GM21737 (cell line): ENCODE data around the gene TOP3B.

Source experiments
- ATAC-seq: cut with Tn5 transposase; IDR thresholded peaks from one replicate; pipeline ENCODE4 v1.9.1; 2021; ENCODE audit warnings: mild to moderate bottlenecking, moderate library complexity; ENCODE audit not compliant: unreplicated experiment

Gene TOP3B, protein sequence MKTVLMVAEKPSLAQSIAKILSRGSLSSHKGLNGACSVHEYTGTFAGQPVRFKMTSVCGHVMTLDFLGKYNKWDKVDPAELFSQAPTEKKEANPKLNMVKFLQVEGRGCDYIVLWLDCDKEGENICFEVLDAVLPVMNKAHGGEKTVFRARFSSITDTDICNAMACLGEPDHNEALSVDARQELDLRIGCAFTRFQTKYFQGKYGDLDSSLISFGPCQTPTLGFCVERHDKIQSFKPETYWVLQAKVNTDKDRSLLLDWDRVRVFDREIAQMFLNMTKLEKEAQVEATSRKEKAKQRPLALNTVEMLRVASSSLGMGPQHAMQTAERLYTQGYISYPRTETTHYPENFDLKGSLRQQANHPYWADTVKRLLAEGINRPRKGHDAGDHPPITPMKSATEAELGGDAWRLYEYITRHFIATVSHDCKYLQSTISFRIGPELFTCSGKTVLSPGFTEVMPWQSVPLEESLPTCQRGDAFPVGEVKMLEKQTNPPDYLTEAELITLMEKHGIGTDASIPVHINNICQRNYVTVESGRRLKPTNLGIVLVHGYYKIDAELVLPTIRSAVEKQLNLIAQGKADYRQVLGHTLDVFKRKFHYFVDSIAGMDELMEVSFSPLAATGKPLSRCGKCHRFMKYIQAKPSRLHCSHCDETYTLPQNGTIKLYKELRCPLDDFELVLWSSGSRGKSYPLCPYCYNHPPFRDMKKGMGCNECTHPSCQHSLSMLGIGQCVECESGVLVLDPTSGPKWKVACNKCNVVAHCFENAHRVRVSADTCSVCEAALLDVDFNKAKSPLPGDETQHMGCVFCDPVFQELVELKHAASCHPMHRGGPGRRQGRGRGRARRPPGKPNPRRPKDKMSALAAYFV

GRCh38 chr22:21982338-21982965, at the start of gene TOP3B:
TSS of gene TOP3B (minus strand) at chr22:21982787. CDS start at chr22:21975709, 7,078 bp downstream.
- ATAC-seq: peak; percentile 70

GRCh38 chr22:22031183-22031945, 48.8 kb upstream of the TOP3B start:
- ATAC-seq: no peak

DNA sequence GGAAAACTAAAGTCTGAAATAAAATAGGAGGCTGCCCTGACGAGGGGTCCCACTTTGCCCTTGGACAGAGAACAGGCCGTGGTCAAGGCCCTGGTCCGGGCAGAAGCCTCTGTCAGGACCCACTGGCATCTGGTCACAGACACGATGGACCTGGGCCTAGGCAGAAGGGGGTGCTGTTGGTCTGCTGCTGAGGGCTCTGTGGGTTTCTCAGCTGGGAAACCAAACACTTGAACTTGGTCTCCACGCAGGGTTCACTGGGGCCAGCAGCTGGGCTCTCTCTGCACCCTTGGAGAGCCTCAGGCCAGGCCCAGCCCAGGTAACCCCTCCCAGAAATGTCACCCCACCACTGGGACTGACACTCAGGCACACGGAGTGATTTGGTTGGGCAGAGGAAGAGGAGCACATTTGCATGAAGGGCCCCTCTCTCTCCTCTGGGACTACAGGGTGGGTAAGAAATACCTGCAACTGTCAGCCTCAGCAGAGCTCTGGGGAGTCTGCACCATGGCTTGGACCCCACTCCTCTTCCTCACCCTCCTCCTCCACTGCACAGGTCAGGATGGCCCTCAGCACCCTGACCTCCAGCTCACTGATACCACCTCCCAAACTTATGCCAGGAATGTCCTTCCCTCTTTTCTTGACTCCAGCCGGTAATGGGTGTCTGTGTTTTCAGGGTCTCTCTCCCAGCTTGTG, 48.1 kb upstream of the TOP3B start:
- ATAC-seq: peak; percentile 53

DNA sequence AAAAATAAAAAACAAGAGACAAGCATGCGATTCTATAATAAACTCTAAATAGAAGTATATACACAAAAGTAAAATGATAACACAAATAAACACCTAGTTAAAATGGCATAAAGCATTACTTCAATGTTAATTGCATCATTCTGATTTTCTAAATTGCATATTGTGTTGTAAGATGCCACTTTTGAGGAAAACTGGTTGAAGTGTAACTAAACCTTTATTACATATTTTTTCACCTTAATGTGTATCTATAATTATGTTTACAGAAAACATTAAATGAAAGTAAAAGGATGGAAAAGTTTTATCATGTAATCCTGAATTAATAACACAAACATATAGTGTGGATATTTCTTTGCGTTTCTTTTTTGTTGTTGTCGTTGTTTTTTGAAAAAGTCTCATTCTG, 45.4 kb upstream of the TOP3B start:
- ATAC-seq: no peak

- no peak for ATAC-seq
Measured at GRCh38 chr22:22026157-22026831, 43.7 kb upstream of the TOP3B start.

- no peak for ATAC-seq
Measured at GRCh38 chr22:22025320-22026156, 43.0 kb upstream of the TOP3B start.

DNA sequence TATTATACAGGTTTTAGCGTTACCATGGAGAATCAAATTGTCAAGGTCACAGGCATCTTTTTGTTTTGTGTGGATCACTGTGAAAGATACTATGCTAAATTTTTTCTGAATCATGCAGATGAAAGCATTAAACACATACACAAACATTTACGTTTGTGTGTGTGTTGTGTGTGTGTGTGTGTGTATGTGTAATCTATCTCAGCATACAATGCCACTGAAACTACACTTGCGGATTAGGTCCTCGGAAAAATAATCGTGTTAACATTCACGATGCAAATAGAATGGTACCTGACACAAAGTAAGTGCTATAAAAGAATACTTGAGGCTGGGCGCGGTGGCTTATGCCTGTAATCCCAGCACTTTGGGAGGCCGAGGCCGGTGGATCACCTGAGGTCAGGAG, 41.9 kb upstream of the TOP3B start:
- no peak for ATAC-seq

- ATAC-seq: no peak
Measured at GRCh38 chr22:22023581-22024137, 41.1 kb upstream of the TOP3B start.

DNA sequence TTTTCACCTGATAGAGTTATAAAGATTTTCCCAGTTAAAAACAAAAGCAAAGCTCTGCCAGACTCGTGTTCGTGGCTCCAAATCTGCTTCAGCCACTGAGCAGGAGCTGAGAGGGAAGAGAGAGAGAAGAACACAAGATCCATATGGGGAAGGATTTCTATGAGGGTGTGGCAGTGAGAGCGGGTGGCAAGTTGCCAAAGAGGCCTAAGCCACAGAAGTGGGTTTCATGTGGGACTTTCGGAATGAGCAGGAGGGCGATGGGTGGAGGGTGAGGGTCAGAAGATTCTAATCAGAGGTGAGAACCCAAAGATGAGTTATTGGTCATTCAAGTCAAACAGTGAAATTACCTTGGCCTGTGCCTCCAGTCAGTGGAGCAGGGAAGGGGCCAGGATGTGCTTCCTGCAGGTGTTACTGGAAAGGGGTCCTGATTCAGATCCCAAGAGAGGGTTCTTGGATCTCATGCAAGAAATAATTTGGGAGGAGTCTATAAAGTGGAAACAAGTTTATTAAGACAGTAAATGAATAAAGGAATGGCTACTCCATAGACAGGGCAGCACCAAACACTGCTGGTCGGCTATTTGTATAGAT, 40.5 kb upstream of the TOP3B start:
- ATAC-seq: no peak

DNA sequence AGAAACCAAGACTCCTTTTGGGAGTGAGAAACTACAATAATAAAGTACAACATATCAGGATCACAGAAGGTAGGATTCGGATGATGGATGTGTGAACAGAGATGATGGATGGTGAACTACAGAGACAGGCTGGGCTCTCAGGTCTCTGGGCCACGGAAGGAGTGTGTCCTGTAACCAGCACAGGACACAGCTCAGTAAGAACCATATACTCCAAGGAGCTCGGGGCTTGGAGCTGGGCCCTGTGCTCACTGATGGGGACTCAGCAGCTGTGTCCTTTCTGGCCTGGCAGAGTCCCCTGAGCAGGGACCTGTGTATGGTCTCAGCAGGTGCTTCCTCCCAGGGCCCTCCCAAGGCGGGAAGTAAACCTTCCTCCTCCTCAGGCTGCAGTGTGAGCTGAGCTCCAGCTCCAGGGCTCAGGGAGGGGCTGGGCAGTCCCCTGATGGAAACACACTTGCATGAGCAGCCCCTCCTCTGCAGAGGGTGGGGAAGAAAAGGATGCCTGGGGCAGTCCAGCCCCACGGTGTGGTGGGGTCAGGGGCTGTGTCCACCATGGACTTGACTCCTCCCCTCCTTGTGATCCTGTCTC, 39.8 kb upstream of the TOP3B start:
- ATAC-seq: no peak

GRCh38 chr22:22021162-22021750, 38.7 kb upstream of the TOP3B start:
- ATAC-seq: no peak

- ATAC-seq: no peak
Measured at GRCh38 chr22:22020425-22020852, 37.9 kb upstream of the TOP3B start.

GRCh38 chr22:22019659-22020424, 37.3 kb upstream of the TOP3B start:
- no peak for ATAC-seq

GRCh38 chr22:22018825-22019658, 36.5 kb upstream of the TOP3B start:
- no peak for ATAC-seq

GRCh38 chr22:22015631-22016030, 33.0 kb upstream of the TOP3B start:
- ATAC-seq: no peak

DNA sequence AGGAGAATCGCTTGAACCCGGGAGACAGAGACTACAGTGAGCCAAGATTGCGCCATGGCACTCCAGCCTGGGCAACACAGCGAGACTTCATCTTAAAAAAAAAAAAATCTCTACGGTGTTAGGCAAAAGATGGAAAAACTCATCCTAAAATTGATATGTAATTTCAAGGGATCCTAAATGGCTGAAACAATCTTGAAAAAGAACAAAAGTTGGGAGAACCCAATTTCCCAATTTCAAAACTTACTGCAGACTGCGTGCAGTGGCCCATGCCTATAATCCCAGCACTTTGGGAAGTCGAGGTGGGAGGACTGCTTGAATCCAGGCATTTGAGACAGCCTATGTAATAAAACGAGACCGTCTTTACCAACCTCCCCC, 31.7 kb upstream of the TOP3B start:
- no peak for ATAC-seq
